OCI-LY7 (cell line): ENCODE results near the gene KLK6.

Experiments
- CTCF ChIP-seq: fragments of 200-600 bp; sonication (generic); conservative IDR thresholded peaks from 2 replicates; pipeline ENCODE4 v1.5.1; 2014; ENCODE audit warnings: mild to moderate bottlenecking, antibody characterized with exemption, low read length, moderate library complexity, mixed read lengths
- EZH2phosphoT487 ChIP-seq: fragments of 200-600 bp; sonication (generic); IDR thresholded peaks from 2 replicates; pipeline ENCODE4 v1.6.1; 2018; ENCODE audit warnings: low read depth, borderline replicate concordance, mild to moderate bottlenecking, mixed run types, antibody characterized with exemption, low read length, moderate library complexity, mixed read lengths

- peak; percentile 74 for TF ChIP-seq CTCF
- no peak for TF ChIP-seq EZH2phosphoT487
Observed at GRCh38 chr19:51016798-51017683, 47.6 kb upstream of the KLK6 start.
